Measurements from ENCODE around the gene XXYLT1. TPM values are rescaled to one million over a fixed set of nuclear protein-coding genes. Genes with fewer than 3 reads are reported as not detected.

The XXYLT1 gene
- total and polyA plus RNA-seq, 9 of the 15 experiments (the other 6 are each of a cell fraction or from before 2014, with no cell fraction given): 1.9 to 18.9 (median 15.0) TPM

GRCh38 chr3:195182470-195182795, 88.5 kb downstream of the XXYLT1 start (continued):
- TF ChIP-seq MLLT1 (IDR thresholded peaks at IDR 0.05) (0 out of 4 replicates have a peak, but pooled peaks of 1 of the 2 experiments have one; percentile 18), NKRF (IDR thresholded peaks at IDR 0.05; ENCODE audit: borderline replicate concordance) (no peak), MGA (IDR thresholded peaks at IDR 0.05) (0 out of 2 replicates have a peak, but pooled peaks have one; percentile 58), BCLAF1 (IDR thresholded peaks at IDR 0.05; ENCODE audit: borderline replicate concordance in 1 of 2, control insufficient read depth in 1 of 2, low read depth in 2 of 2, low read length in 1 of 2) (no peak), EP300 (IDR thresholded peaks at IDR 0.05; ENCODE audit: low read length) (peak; percentile 28; the same call in 1 of the 2 replicates), BACH1 (tag; IDR thresholded peaks at IDR 0.05) (peak; percentile 26; the same call in 1 of the 2 replicates), CGGBP1 (CRISPR knock-in tag; IDR thresholded peaks at IDR 0.05) (no peak), RCOR1 (IDR thresholded peaks at IDR 0.05; ENCODE audit: borderline replicate concordance in 1 of 2, low read depth in 2 of 2, low read length in 2 of 2) (peak in 1 of 2 experiments; percentile 37; a peak in 1 of 4 replicates)

All from K562 (cell line).